GM23248 (cell line): ENCODE data around the gene TTC16. TPM values are rescaled to one million over a fixed set of nuclear protein-coding genes. Genes with fewer than 3 reads are reported as not detected.

Experiments
- DNase-seq: peaks from one replicate; pipeline ENCODE4 v3.0.0-alpha.2; 2015
- H2AFZ ChIP-seq: fragments of 200-600 bp; sonication (generic); 2 replicates; pipeline ENCODE4 v1.6.1; 2016; ENCODE audit warnings: antibody characterized with exemption
- H3F3A ChIP-seq: fragments of 200-600 bp; sonication (generic); 2 replicates; pipeline ENCODE4 v1.6.1; 2016; ENCODE audit warnings: mild to moderate bottlenecking, antibody characterized with exemption, mixed run types; ENCODE audit not compliant: insufficient read depth
- H3K27ac ChIP-seq: fragments of 200-600 bp; sonication (generic); 2 replicates; pipeline ENCODE4 v1.5.1; 2016; ENCODE audit warnings: mild to moderate bottlenecking
- H3K27me3 ChIP-seq: fragments of 200-600 bp; sonication (generic); replicated peaks from 2 replicates; pipeline ENCODE4 v1.6.1; 2016; ENCODE audit warnings: mild to moderate bottlenecking; ENCODE audit not compliant: insufficient read depth
- H3K36me3 ChIP-seq: fragments of 200-600 bp; sonication (generic); 2 replicates; pipeline ENCODE4 v1.6.1; 2016; ENCODE audit warnings: low read depth, mild to moderate bottlenecking
- H3K4me1 ChIP-seq: fragments of 200-600 bp; sonication (generic); 2 replicates; pipeline ENCODE4 v1.6.1; 2016; ENCODE audit warnings: mild to moderate bottlenecking; ENCODE audit not compliant: insufficient read depth
- H3K4me2 ChIP-seq: fragments of 200-600 bp; sonication (generic); one replicate; pipeline ENCODE4 v1.6.1; 2016; ENCODE audit warnings: mild to moderate bottlenecking; ENCODE audit not compliant: unreplicated experiment
- H3K4me3 ChIP-seq: fragments of 200-600 bp; sonication (generic); 2 replicates; pipeline ENCODE4 v1.5.1; 2016; ENCODE audit warnings: mild to moderate bottlenecking
- H3K79me2 ChIP-seq: fragments of 200-600 bp; sonication (generic); 2 replicates; pipeline ENCODE4 v1.6.1; 2016; ENCODE audit warnings: mild to moderate bottlenecking; ENCODE audit not compliant: insufficient read depth
- H3K9ac ChIP-seq: fragments of 200-600 bp; sonication (generic); 2 replicates; pipeline ENCODE4 v1.6.1; 2016; ENCODE audit warnings: mild to moderate bottlenecking
- H3K9me2 ChIP-seq: fragments of 200-600 bp; sonication (generic); 2 replicates; pipeline ENCODE4 v1.6.1; 2016; ENCODE audit warnings: mixed run types, mild to moderate bottlenecking, moderate library complexity; ENCODE audit not compliant: insufficient read depth
- H3K9me3 ChIP-seq: fragments of 200-600 bp; sonication (generic); one replicate; pipeline ENCODE4 v1.6.1; 2017; ENCODE audit warnings: low read depth
- H4K20me1 ChIP-seq: fragments of 200-600 bp; sonication (generic); 2 replicates; pipeline ENCODE4 v1.6.0; 2016; ENCODE audit not compliant: insufficient read depth
- EZH2 ChIP-seq: fragments of 200-600 bp; sonication (generic); IDR thresholded peaks from 2 replicates; pipeline ENCODE4 v1.6.1; 2018; ENCODE audit warnings: antibody characterized with exemption, mild to moderate bottlenecking; ENCODE audit not compliant: insufficient read depth, poor library complexity, severe bottlenecking
- EZH2phosphoT487 ChIP-seq: fragments of 200-600 bp; sonication (generic); IDR thresholded peaks from 2 replicates; pipeline ENCODE4 v1.6.1; 2018; ENCODE audit warnings: antibody characterized with exemption, moderate library complexity, mild to moderate bottlenecking, low read depth; ENCODE audit not compliant: insufficient read depth
- WGBS, 2 experiments: methylation state at CpG; one replicate each; pipeline ENCODE4 v1.1.6; 2015 to 2017; ENCODE audit warnings: low lambda C conversion rate in 2 of 2, low coverage in 1 of 2; ENCODE audit errors: missing lambda C conversion rate in 2 of 2; 5-methylcytosine and 5-hydroxymethylcytosine counted together
- in situ Hi-C: fragments of 300-500 bp; cut with MboI; formaldehyde crosslinking; loops from 2 replicates; pipeline ENCODE4 v1.15.0; 2020
- polyA plus RNA-seq: library from polyadenylated mRNA; unstranded; fragments of >200 nt; fragmentation: Nextera tagmentation; extraction: Ambion mirVana; gene quantifications from 2 replicates; pipeline ENCODE4 v1.2.1, GENCODE V29; 2016
- total RNA-seq: library from RNA; depleted of rRNA; stranded (reverse); fragments of >200 nt; shearing (Covaris generic); gene quantifications from 2 replicates; pipeline ENCODE4 v1.2.3, GENCODE V29; 2014

Gene TTC16
- total and polyA plus RNA-seq, 2 experiments from 2014 or later: 0.06 TPM; not detected in 1

DNA sequence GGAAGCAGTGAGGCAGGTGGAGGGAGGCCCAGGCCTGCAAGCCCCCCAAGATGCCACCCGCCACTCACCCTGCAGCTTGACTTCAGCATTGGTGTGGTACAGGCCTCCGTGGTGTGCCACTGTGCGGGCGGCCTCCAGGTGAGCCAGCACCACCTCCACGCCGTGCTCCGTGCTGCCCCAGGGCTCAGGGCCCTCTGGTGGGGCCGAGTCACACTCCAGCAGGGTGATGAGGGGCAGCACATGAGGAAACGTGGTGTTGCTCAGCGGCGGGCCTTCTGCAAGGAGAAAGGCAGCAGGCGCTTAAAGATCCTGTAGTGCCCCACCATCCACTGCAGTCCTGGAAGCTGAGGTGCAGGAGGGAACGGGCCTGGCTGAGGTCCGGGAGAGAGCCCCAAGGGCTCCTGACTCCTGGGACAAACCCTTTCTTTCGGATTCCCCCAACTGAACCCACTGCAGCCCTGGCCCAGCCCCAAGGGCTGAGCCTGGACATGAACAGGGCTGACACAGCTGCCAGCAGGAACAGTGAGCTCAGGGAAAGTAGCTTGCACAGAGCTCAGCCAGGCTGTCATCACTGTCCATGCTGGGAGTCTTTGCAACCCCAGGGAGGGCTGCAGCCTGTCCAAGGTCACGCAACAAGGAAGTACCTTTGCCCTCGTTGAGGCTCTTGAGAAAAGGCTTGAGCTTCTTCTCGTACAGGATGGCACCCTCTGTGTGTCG lies 23.9 kb downstream of the TTC16 start:
- peak; percentile 38 for DNase-seq
- Histone ChIP-seq H2AFZ (no peak overlapping the region), H3K27ac (peak overlapping the region; percentile 86), H3K4me2 (peak overlapping the region; percentile 36), H3K36me3 (no peaks in the 10 kb centered on the region), H3K4me1 (peaks cover 10% of the 10 kb centered on the region), H3K79me2 (no peaks in the 10 kb centered on the region), H4K20me1 (no peaks in the 10 kb centered on the region), H3K9ac (peak overlapping the region; percentile 67), H3K9me2 (no peaks in the 10 kb centered on the region), H3K9me3 (no peaks in the 10 kb centered on the region), H3F3A (peaks cover 15% of the 10 kb centered on the region; the same call in 1 of the 2 replicates), H3K4me3 (0 out of 2 replicates have a peak overlapping the region, but pooled peaks have one; percentile 3), H3K27me3 (no peaks in the 10 kb centered on the region)
- in situ Hi-C loops: loop anchor here (10.0 kb wide), 1 partner anchor 145 kb away; no protein-coding TSS in a partner anchor
- 71 to 73% methylated on average over 19 of the region's 19 CpGs for WGBS, 2 experiments
- TF ChIP-seq EZH2phosphoT487: no peak
- TF ChIP-seq EZH2: no peak

DNA sequence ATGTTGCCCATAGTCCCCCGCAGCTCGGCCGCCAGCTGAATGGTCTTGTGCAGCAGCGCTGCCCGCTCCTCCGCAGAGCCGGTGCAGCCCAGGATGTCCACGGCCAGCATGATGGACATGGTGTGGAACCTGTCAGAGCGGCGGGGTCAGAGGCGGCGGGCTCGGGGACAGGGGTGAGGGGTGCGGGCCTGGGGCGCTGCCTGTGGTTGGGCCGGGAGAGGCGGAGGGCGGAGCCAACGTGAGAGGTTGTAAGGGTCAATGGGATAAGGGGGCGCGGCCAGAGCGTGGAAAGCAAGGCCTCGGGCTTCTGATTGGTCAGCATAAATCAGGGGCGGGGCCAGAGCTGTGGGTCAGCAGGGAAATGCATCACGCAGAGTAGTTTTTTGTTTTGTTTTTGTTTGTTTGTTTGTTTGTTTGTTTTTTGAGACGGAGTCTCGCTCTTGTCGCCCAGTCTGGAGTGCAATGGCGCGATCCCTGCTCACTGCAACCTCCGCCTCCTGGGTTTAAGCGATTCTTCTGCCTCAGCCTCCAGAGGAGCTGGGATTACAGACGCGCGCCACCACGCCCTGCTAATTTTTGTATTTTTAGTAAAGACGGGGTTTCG lies 26.1 kb downstream of the TTC16 start:
- in situ Hi-C loops: no loop called here

DNA sequence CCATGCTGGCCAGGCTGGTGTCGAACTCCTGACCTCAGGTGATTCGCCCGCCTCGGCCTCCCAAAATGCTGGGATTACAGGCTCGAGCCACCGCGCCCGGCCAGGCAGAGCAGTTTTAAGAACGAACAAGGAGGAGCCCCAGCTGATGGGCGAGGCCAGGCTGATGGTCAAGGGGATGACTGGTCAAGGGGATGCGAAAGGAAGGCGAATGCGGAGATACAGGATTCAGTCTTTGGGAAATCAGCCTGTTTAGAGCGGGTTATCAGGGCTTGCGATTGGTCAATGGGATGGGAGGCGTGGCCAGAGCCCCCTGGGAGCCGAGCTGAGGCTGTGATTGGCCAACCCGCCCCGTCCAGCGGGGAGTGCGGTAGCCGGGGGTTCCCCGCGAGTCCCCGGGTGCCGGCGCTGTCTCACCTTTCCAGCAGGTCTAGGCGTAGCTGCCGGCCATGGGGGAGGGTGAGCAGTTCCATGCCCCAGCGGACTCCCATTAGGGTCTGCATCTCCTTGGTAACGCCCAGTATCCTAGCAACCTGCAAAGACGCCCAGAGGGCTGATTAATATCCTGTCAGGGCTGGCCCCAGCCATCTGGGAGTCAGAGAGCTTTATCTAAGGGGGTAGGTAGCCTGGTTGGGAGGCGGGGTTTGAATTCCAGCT lies 26.7 kb downstream of the TTC16 start:
- peak overlapping the region; percentile 33; the same call in 1 of the 2 replicates for H3K27ac ChIP-seq
- no peak for TF ChIP-seq EZH2
- no peak for TF ChIP-seq EZH2phosphoT487
- peak overlapping the region; percentile 52 for H2AFZ ChIP-seq
- peak overlapping the region; percentile 51 for H3K4me3 ChIP-seq
- no peaks in the 10 kb centered on the region; the same call in 1 of the 2 replicates for H3K27me3 ChIP-seq
- H3K9me3 ChIP-seq: no peaks in the 10 kb centered on the region
- no peaks in the 10 kb centered on the region for H3K36me3 ChIP-seq
- peak; percentile 78 for DNase-seq
- H3K4me2 ChIP-seq: peak overlapping the region; percentile 30
- no peaks in the 10 kb centered on the region for H3K9me2 ChIP-seq
- H3K4me1 ChIP-seq: peaks cover 7% of the 10 kb centered on the region
- in situ Hi-C loops: no loop called here
- peak overlapping the region; percentile 49 for H3K9ac ChIP-seq
- peaks cover 15% of the 10 kb centered on the region; the same call in 1 of the 2 replicates for H3F3A ChIP-seq
- H4K20me1 ChIP-seq: no peaks in the 10 kb centered on the region
- 7 to 11% methylated on average over 32 to 33 of the region's 33 CpGs for WGBS, 2 experiments
- no peaks in the 10 kb centered on the region for H3K79me2 ChIP-seq

More for the DNA sequence above, 26.1 kb downstream of the TTC16 start:
- peak overlapping the region; percentile 51 for H3K4me3 ChIP-seq
- TF ChIP-seq EZH2phosphoT487 (no peak), EZH2 (no peak)
- peak overlapping the region; percentile 52 for H2AFZ ChIP-seq
- H3K4me2 ChIP-seq: peak overlapping the region; percentile 30
- H3K36me3 ChIP-seq: no peaks in the 10 kb centered on the region
- no peaks in the 10 kb centered on the region for H3K9me2 ChIP-seq
- peaks cover 7% of the 10 kb centered on the region for H3K4me1 ChIP-seq
- H3K9ac ChIP-seq: peak overlapping the region; percentile 49
- H3F3A ChIP-seq: peaks cover 15% of the 10 kb centered on the region; the same call in 1 of the 2 replicates
- H3K9me3 ChIP-seq: no peaks in the 10 kb centered on the region
- H3K27ac ChIP-seq: peak overlapping the region; percentile 33; the same call in 1 of the 2 replicates
- no peaks in the 10 kb centered on the region; the same call in 1 of the 2 replicates for H3K27me3 ChIP-seq
- 36 to 56% methylated on average over 33 to 38 of the region's 38 CpGs for WGBS, 2 experiments
- H4K20me1 ChIP-seq: no peaks in the 10 kb centered on the region
- DNase-seq: peak; percentile 54
- H3K79me2 ChIP-seq: no peaks in the 10 kb centered on the region

DNA sequence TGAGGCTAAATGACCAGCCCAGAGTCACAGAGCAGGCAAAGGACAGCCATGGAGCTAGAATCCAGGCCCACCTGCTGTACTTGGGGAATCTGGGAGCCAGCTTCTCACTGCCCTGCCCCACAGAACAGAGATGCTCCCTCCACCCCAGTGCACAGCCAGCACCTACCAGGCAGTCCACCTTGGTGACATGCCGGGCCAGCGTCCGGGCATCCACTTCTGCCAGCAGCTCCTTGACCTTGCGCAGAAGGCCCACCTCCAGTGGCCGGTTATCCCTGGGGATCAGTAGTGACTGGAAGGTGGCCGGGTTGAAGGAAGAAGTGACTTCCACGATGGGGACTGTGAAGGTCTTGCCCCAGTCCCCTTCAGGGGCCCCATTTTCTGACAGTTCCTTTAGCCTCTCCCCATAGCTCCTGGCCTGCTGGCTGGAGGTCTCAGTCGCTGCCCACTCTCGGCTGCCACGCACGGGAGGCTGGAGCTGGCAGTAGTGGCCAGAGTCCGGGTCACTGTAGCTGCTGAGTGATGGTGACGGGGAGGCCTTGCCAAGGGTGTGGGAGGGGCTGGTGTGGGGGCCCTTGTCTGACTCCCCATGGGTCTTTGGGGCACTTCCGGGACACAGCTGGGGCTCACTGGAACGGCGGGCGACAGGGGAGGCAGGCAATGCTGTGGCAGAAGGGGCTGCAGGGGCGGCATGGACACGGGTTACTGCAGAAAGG lies 28.7 kb downstream of the TTC16 start:
- H3K27ac ChIP-seq: no peak overlapping the region
- no peaks in the 10 kb centered on the region for H4K20me1 ChIP-seq
- peaks cover 7% of the 10 kb centered on the region for H3K4me1 ChIP-seq
- H3K36me3 ChIP-seq: no peaks in the 10 kb centered on the region
- no peak overlapping the region for H2AFZ ChIP-seq
- H3K9me2 ChIP-seq: no peaks in the 10 kb centered on the region
- H3K79me2 ChIP-seq: no peaks in the 10 kb centered on the region
- no peak overlapping the region for H3K4me3 ChIP-seq
- in situ Hi-C loops: no loop called here
- WGBS, 2 experiments: 87 to 88% methylated on average over 13 to 16 of the region's 19 CpGs
- DNase-seq: no peak
- no peaks in the 10 kb centered on the region; the same call in 1 of the 2 replicates for H3K27me3 ChIP-seq
- H3K9me3 ChIP-seq: no peaks in the 10 kb centered on the region
- H3F3A ChIP-seq: peaks cover 15% of the 10 kb centered on the region; the same call in 1 of the 2 replicates
- H3K9ac ChIP-seq: no peak overlapping the region
- TF ChIP-seq EZH2phosphoT487 (no peak), EZH2 (no peak)
- no peak overlapping the region for H3K4me2 ChIP-seq
